Mucosa of rectum (tissue), 2 donors: Measurements from ENCODE around the gene GNPDA1.

Experiments used
- H3K27ac ChIP-seq, 2 donors: one replicate each; pipeline ENCODE4 v1.7.0; 2013; ENCODE audit warnings: inconsistent platforms in 2 of 2, low read depth in 2 of 2, low read length in 2 of 2
- H3K27me3 ChIP-seq, 2 donors: one replicate each; pipeline ENCODE4 v1.7.0; 2013; ENCODE audit warnings: low read length in 2 of 2; ENCODE audit not compliant: control insufficient read depth in 2 of 2, insufficient read depth in 2 of 2
- H3K36me3 ChIP-seq, 2 donors: one replicate each; pipeline ENCODE4 v1.7.0; 2013; ENCODE audit warnings: low read length in 2 of 2; ENCODE audit not compliant: control insufficient read depth in 2 of 2, insufficient read depth in 2 of 2
- H3K4me1 ChIP-seq, 2 donors: one replicate each; pipeline ENCODE4 v1.7.0; 2013; ENCODE audit warnings: low read length in 2 of 2, mild to moderate bottlenecking in 1 of 2; ENCODE audit not compliant: control insufficient read depth in 2 of 2, insufficient read depth in 2 of 2
- H3K4me3 ChIP-seq, 2 donors: one replicate each; pipeline ENCODE4 v1.7.0; 2013; ENCODE audit warnings: low read length in 2 of 2
- H3K9ac ChIP-seq, 2 donors: one replicate each; pipeline ENCODE4 v1.7.0; 2013; ENCODE audit warnings: low read length in 2 of 2, low read depth in 1 of 2, mild to moderate bottlenecking in 1 of 2
- H3K9me3 ChIP-seq, 2 donors: one replicate each; pipeline ENCODE4 v1.7.0; 2013; ENCODE audit warnings: low read length in 2 of 2; ENCODE audit not compliant: control insufficient read depth in 2 of 2
- donor health status: healthy.
- donor health status: Normal muscosa, but diverticular disease.

Gene GNPDA1

GRCh38 chr5:141995656-141996055, 17.2 kb downstream of the GNPDA1 start:
- H3K4me1 ChIP-seq = no peaks in the 10 kb centered on the region
- no peaks in the 10 kb centered on the region for H3K27me3 ChIP-seq
- H3K9ac ChIP-seq = no peak overlapping the region
- no peak overlapping the region for H3K27ac ChIP-seq
- H3K4me3 ChIP-seq = no peak overlapping the region
- H3K9me3 ChIP-seq = no peaks in the 10 kb centered on the region
- H3K36me3 ChIP-seq = peaks cover 23 to 31% of the 10 kb centered on the region in 2 donors

- H3K4me1 ChIP-seq = no peaks in the 10 kb centered on the region
These were observed 18.2 kb downstream of the GNPDA1 start for GRCh38 chr5:141994511-141995136.

GRCh38 chr5:141992349-141992963, 20.4 kb downstream of the GNPDA1 start:
- no peak overlapping the region for H3K4me3 ChIP-seq
- no peak overlapping the region for H3K27ac ChIP-seq
- no peaks in the 10 kb centered on the region for H3K9me3 ChIP-seq
- H3K4me1 ChIP-seq = no peaks in the 10 kb centered on the region
- H3K9ac ChIP-seq = no peak overlapping the region
- H3K36me3 ChIP-seq = peaks cover 15 to 36% of the 10 kb centered on the region in 2 donors
- H3K27me3 ChIP-seq = no peaks in the 10 kb centered on the region

More at GRCh38 chr5:141994511-141995136, 18.2 kb downstream of the GNPDA1 start:
- Histone ChIP-seq H3K9ac (no peak overlapping the region), H3K36me3 (peaks cover 18 to 31% of the 10 kb centered on the region in 2 donors), H3K4me3 (no peak overlapping the region), H3K27me3 (no peaks in the 10 kb centered on the region), H3K9me3 (no peaks in the 10 kb centered on the region), H3K27ac (no peak overlapping the region)

GRCh38 chr5:141989720-141990119, 23.1 kb downstream of the GNPDA1 start:
- Histone ChIP-seq H3K9ac (no peak overlapping the region), H3K27ac (no peak overlapping the region), H3K9me3 (no peaks in the 10 kb centered on the region), H3K36me3 (peaks cover 31 to 57% of the 10 kb centered on the region in 2 donors), H3K4me3 (no peak overlapping the region), H3K4me1 (no peaks in the 10 kb centered on the region), H3K27me3 (no peaks in the 10 kb centered on the region)

GRCh38 chr5:141986072-141986471, 26.8 kb downstream of the GNPDA1 start:
- Histone ChIP-seq H3K9me3 (no peaks in the 10 kb centered on the region), H3K9ac (no peak overlapping the region), H3K27ac (no peak overlapping the region), H3K4me1 (no peaks in the 10 kb centered on the region), H3K4me3 (no peak overlapping the region), H3K36me3 (peaks cover 40 to 65% of the 10 kb centered on the region in 2 donors), H3K27me3 (no peaks in the 10 kb centered on the region)

- Histone ChIP-seq H3K4me1 (peaks cover 0 to 4% of the 10 kb centered on the region in 2 donors), H3K27me3 (no peaks in the 10 kb centered on the region), H3K36me3 (peaks cover 68 to 84% of the 10 kb centered on the region in 2 donors), H3K4me3 (no peak overlapping the region), H3K27ac (no peak overlapping the region), H3K9me3 (no peaks in the 10 kb centered on the region), H3K9ac (no peak overlapping the region)
These were observed 30.2 kb downstream of the GNPDA1 start for GRCh38 chr5:141982626-141983025.

- Histone ChIP-seq H3K27me3 (no peaks in the 10 kb centered on the region), H3K36me3 (peaks cover 60 to 69% of the 10 kb centered on the region in 2 donors), H3K9me3 (no peaks in the 10 kb centered on the region), H3K27ac (no peak overlapping the region), H3K9ac (no peak overlapping the region), H3K4me3 (no peak overlapping the region), H3K4me1 (peaks cover 0 to 4% of the 10 kb centered on the region in 2 donors)
These were observed 34.4 kb downstream of the GNPDA1 start for GRCh38 chr5:141978389-141978788.

- H3K27me3 ChIP-seq = no peaks in the 10 kb centered on the region
- H3K27ac ChIP-seq = no peak overlapping the region
- no peak overlapping the region for H3K4me3 ChIP-seq
- peaks cover 48 to 51% of the 10 kb centered on the region in 2 donors for H3K36me3 ChIP-seq
- no peak overlapping the region for H3K9ac ChIP-seq
- peaks cover 0 to 4% of the 10 kb centered on the region in 2 donors for H3K4me1 ChIP-seq
- H3K9me3 ChIP-seq = no peaks in the 10 kb centered on the region
These were observed 36.7 kb downstream of the GNPDA1 start for GRCh38 chr5:141976176-141976575.

- peaks cover 30 to 32% of the 10 kb centered on the region in 2 donors for H3K36me3 ChIP-seq
- H3K9me3 ChIP-seq = no peaks in the 10 kb centered on the region
- no peak overlapping the region for H3K4me3 ChIP-seq
- peaks cover 10 to 19% of the 10 kb centered on the region in 2 donors for H3K4me1 ChIP-seq
- H3K9ac ChIP-seq = no peak overlapping the region
- no peak overlapping the region for H3K27ac ChIP-seq
- no peaks in the 10 kb centered on the region for H3K27me3 ChIP-seq
These were observed 38.8 kb downstream of the GNPDA1 start for GRCh38 chr5:141973871-141974595.
